GM12878 (cell line): ENCODE measurements around the gene TMEM255A.

Source experiments
- CEBPB ChIP-seq, 2 experiments: fragments of 150-350 bp in 1 of 2; IDR thresholded peaks; 2 replicates each; pipeline ENCODE4 v1.6.1; 2012 to 2014; ENCODE audit warnings: low read depth in 2 of 2, low read length in 2 of 2, borderline replicate concordance in 1 of 2, inconsistent platforms in 1 of 2
- CTCF ChIP-seq, 3 experiments: IDR thresholded peaks in 2 of 3; conservative IDR thresholded peaks in 1 of 3; 2 replicates each; pipeline ENCODE4 v1.5.1; 2011; ENCODE audit warnings: low read depth in 3 of 3, low read length in 3 of 3, mild to moderate bottlenecking in 3 of 3, control low read depth in 2 of 3, moderate library complexity in 2 of 3, inconsistent platforms in 1 of 3, mixed read lengths in 1 of 3; ENCODE audit not compliant: control insufficient read depth in 2 of 3, insufficient read depth in 1 of 3; ENCODE audit errors: extremely low read depth in 1 of 3
- POLR2A ChIP-seq: IDR thresholded peaks from 2 replicates; pipeline ENCODE4 v1.6.1; 2011; ENCODE audit warnings: low read depth, mild to moderate bottlenecking, low read length
- USF2 ChIP-seq: IDR thresholded peaks from 2 replicates; pipeline ENCODE4 v1.6.1; 2011; ENCODE audit warnings: low read depth, low read length, improper control_type of control experiment, borderline replicate concordance

GRCh38 chrX:120281021-120281624 is 30.1 kb downstream of the TMEM255A start:
- no peak for TF ChIP-seq CEBPB (IDR thresholded peaks at IDR 0.05; ENCODE audit: borderline replicate concordance in 1 of 2, low read depth in 2 of 2, low read length in 2 of 2)
- no peak for TF ChIP-seq USF2
- no peak for TF ChIP-seq POLR2A
- no peak for TF ChIP-seq CTCF (IDR thresholded peaks at IDR 0.05 in 2 of 3, conservative IDR thresholded peaks at IDR 0.05 in 1 of 3; ENCODE audit: control insufficient read depth in 2 of 3, extremely low read depth in 1 of 3, insufficient read depth in 1 of 3, low read depth in 3 of 3, low read length in 3 of 3)
